ENCODE measurements around the gene DDX52. TPM values are rescaled to one million over a fixed set of nuclear protein-coding genes. Genes with fewer than 3 reads are reported as not detected.
"Not testable (repeated sequence)": the region's sequence is repeated elsewhere in the genome, so short reads cannot be mapped to it uniquely, and the experiment has no call there.

Gene DDX52, protein sequence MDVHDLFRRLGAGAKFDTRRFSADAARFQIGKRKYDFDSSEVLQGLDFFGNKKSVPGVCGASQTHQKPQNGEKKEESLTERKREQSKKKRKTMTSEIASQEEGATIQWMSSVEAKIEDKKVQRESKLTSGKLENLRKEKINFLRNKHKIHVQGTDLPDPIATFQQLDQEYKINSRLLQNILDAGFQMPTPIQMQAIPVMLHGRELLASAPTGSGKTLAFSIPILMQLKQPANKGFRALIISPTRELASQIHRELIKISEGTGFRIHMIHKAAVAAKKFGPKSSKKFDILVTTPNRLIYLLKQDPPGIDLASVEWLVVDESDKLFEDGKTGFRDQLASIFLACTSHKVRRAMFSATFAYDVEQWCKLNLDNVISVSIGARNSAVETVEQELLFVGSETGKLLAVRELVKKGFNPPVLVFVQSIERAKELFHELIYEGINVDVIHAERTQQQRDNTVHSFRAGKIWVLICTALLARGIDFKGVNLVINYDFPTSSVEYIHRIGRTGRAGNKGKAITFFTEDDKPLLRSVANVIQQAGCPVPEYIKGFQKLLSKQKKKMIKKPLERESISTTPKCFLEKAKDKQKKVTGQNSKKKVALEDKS
- polyA plus RNA-seq (ENCODE audit: insufficient read length): 51.9 TPM
- long read RNA-seq, donor 1, full-length matches to known transcripts: 3 of 27 reads
- long read RNA-seq, donor 1, partial matches to known transcripts: 24 of 27 reads
- long read RNA-seq, donor 1, other reads (novel, unspliced or antisense): 0 of 27 reads
- long read RNA-seq, donor 2, full-length matches to known transcripts: 3 of 27 reads
- long read RNA-seq, donor 2, partial matches to known transcripts: 24 of 27 reads
- long read RNA-seq, donor 2, other reads (novel, unspliced or antisense): 0 of 27 reads
- long read RNA-seq, donor 3, full-length matches to known transcripts: 3 of 3 reads
- long read RNA-seq, donor 3, partial matches to known transcripts: 0 of 3 reads
- long read RNA-seq, donor 3, other reads (novel, unspliced or antisense): 0 of 3 reads
- long read RNA-seq, donor 4: 0 reads
- long read RNA-seq, donor 5, full-length matches to known transcripts: 6 of 36 reads
- long read RNA-seq, donor 5, partial matches to known transcripts: 30 of 36 reads
- long read RNA-seq, donor 5, other reads (novel, unspliced or antisense): 0 of 36 reads
- long read RNA-seq, donor 6, full-length matches to known transcripts: 4 of 4 reads
- long read RNA-seq, donor 6, partial matches to known transcripts: 0 of 4 reads
- long read RNA-seq, donor 6, other reads (novel, unspliced or antisense): 0 of 4 reads
- long read RNA-seq, donor 7, full-length matches to known transcripts: 5 of 38 reads
- long read RNA-seq, donor 7, partial matches to known transcripts: 33 of 38 reads
- long read RNA-seq, donor 7, other reads (novel, unspliced or antisense): 0 of 38 reads
- long read RNA-seq, donor 8, full-length matches to known transcripts: 2 of 2 reads
- long read RNA-seq, donor 8, partial matches to known transcripts: 0 of 2 reads
- long read RNA-seq, donor 8, other reads (novel, unspliced or antisense): 0 of 2 reads

DNA sequence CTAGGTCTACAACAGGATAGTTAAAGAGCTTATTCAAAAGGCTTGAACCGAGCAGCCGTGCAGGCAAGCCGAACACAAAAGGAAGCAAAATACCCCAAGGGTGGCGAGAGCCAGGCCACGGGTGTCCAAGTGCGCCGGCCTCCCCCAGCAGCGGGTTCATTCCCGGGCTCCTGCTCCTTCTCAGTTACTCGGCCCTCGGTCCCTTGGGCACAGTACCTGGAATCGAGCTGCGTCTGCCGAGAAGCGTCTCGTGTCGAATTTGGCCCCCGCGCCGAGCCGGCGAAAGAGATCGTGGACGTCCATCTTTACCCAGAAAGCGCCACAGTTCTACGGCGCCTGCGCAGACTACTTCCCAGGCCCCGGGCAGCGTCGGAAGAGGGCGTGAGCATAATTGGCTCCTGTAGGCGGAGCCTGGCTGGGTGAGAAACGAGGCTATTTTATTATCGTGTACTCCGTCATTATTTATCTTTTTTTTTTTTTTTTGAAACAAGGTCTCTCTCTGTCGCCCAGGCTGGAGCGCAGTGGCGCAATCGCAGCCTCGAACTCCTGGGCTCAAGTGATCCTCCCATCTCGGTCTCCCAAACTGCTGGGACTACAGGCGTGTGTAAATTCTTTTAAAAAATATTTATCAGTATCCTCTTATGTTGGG lies at the start of gene DDX52:
Gene DDX52 (minus strand): TSS at position 329 of the 649 bp plus-strand sequence. CDS start 26 bp downstream, at position 303.
- peak; percentile 94 for DNase-seq

GRCh38 chr17:37691807-37692206 lies 48.6 kb upstream of the DDX52 start:
- no peak for DNase-seq

GRCh38 chr17:37689317-37689716 lies 46.1 kb upstream of the DDX52 start:
- no peak for DNase-seq

DNA sequence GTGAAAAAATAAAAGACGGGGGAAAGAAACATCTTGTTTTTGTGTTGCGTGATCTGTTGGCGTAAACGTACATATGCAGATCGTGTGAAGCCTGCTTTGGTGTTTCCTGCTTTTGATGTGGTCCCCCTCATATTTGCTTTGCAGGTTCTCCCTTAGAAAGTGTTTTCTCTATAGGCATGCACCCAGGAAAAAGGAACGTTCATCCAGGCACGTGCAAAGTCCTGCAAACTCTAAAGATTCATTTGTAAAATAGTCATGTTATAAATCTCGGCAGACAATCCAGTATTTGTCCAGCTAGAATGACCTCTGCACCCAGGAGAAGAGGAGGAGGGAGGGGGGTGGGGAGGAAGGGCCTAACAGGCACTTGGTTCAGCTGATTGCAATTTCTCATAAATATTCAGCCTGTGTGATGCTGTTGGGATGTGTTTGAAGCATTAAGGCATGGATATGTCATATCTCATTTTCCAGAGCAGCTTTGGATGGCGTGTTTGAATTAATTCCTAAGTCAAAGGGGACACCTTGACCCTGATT lies 40.3 kb upstream of the DDX52 start:
- no peak for DNase-seq

- DNase-seq: no peak
Measured at GRCh38 chr17:37682007-37682406, 38.8 kb upstream of the DDX52 start.

DNA sequence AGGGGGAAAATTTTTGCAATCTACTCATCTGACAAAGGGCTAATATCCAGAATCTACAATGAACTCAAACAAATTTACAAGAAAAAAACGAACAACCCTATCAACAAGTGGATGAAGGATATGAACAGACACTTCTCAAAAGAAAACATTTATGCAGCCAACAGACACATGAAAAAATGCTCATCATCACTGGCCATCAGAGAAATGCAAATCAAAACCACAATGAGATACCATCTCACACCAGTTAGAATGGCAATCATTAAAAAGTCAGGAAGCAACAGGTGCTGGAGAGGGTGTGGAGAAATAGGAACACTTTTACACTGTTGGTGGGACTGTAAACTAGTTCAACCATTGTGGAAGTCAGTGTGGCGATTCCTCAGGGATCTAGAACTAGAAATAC lies 36.7 kb upstream of the DDX52 start:
- not testable (repeated sequence) for DNase-seq

DNA sequence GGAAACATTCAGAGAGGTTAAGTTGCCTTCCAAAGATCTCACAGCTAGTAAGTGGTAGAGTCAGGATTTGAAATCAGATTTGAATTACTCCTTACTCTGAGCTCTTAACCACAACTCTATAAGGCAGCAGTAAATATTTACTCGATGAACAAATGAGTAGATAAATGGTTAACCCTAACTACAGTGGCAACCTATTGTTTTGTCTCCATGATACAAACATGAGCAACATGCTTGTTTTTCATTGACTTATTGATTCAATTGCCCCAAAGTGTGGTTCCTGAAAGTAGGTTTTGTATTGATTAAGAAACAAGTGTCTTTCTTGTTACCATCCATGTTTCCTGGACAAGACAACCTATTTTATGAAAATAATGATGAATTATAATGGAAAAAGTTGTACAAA lies 34.8 kb upstream of the DDX52 start:
- no peak for DNase-seq

- no peak for DNase-seq
Measured at GRCh38 chr17:37677021-37677420, 33.8 kb upstream of the DDX52 start.

DNA sequence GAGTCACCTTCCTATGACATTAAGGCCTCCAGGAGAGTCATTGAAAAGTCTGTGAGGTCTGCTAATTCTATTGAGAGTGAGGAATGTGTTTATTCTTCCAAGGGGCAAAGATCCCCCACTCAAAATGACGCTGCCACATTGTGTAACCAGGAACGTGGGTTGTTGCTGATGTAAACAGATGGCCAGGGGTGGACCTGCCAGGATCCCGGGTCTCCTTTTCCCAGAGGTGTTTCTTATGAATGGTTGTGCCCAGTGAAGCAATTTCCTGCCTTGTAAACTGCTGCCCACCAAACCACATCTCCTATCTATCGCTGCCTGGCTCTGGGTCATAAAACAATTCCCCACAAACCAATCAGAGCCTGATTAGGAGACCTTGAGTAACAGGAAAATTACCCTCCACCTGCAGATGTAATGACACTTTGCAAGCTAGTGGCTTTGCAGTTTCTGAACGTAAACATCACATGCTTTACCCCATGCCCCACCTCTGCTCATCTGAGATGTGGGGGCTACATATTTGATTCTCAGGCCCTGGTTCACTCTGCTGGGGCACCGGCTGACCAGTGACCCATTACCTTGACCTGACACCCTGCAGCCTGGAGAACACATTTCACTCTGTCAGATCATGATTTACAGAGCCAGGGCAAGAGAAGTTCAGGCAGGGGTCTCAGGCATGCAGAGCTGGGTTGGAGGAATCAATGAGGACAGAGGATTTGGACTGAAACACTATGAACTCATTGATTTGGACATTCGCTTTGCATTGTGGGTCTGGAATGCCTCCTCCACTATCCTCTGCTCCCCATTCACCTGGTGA lies 33.1 kb upstream of the DDX52 start:
- peak; percentile 59 for DNase-seq

- DNase-seq: no peak
Measured at GRCh38 chr17:37674511-37674910, 31.3 kb upstream of the DDX52 start.

GRCh38 chr17:37673386-37673785 lies 30.1 kb upstream of the DDX52 start:
- no peak for DNase-seq

GRCh38 chr17:37672548-37673078 lies 29.4 kb upstream of the DDX52 start:
- no peak for DNase-seq

DNA sequence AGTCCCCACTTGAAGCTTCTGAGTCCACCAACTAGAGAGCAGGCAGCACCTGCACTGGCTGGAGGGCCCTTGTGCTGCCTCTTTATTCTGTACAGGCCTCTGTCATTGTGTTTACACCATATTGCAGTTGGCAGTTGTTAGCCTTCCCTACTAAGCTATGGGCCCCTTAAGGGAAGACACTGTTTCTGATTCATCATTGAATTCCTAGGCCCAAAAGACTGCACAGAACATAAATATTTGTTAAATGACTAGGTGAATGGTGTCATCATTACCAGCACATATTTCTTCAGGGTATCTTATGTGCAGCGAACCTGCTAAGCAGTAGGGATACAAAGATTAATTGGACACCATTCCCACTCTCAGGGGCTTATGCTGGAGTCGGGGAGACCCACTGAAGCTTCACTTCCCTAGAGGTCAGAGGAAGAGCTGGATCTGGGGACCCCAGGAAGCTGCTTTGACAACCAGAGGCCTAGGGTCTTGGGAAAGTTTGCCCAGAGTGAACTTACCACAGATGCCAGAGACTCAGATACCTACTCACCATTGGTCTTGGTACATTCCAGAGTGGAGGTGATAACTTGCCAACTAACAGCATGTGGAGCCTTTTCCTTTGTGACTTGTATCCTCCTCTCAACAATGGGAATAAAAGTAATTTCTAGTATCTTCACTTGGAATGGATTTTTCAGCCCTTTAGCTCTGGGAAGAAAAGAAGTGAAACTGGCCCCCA lies 28.7 kb upstream of the DDX52 start:
- no peak for DNase-seq

GRCh38 chr17:37671028-37671823 lies 28.0 kb upstream of the DDX52 start:
- DNase-seq: no peak

DNA sequence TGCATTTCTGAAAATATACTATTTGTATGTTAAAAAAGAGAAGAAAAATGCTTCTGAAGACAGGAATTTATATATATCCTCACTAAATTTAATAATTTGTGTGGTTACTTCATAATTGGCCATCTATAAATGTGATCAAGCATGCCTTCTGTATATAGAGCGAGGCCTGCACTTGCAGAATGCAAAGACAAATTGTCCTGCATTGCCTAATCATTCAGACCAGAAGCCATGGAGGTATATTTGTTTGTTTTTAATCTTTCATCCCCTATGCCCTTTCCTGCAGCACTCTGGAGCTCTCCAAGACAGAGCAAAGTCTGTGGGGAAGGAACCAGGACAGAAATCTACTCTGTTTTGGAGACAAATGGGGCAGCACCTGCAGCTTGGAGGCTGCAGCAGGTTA lies 23.8 kb upstream of the DDX52 start:
- DNase-seq: no peak

GRCh38 chr17:37664214-37664613 lies 21.0 kb upstream of the DDX52 start:
- no peak for DNase-seq

- no peak for DNase-seq
Measured at GRCh38 chr17:37662353-37662752, 19.1 kb upstream of the DDX52 start.

GRCh38 chr17:37661400-37662014 lies 18.3 kb upstream of the DDX52 start:
- no peak for DNase-seq

Measured in left kidney (tissue), 8 donors.